Liver (tissue), 9 donors: ENCODE results near the gene BMP6. TPM values are rescaled to one million over a fixed set of nuclear protein-coding genes. Genes with fewer than 3 reads are reported as not detected.

ENCODE experiments used
- DNase-seq: peaks from one replicate; pipeline ENCODE4 v3.0.0-alpha.2; 2017; ENCODE audit warnings: low spot score
- H3K27ac ChIP-seq, 2 donors: one replicate each; pipeline ENCODE4 v1.7.0; 2013; ENCODE audit warnings: inconsistent platforms in 2 of 2, low read length in 2 of 2, control low read depth in 1 of 2, low read depth in 1 of 2, mild to moderate bottlenecking in 1 of 2
- H3K27me3 ChIP-seq, 4 donors: one replicate each; pipeline versions ENCODE4 v1.6.1 to v1.7.0; 2013; ENCODE audit warnings: low read length in 3 of 4, inconsistent platforms in 1 of 4, mild to moderate bottlenecking in 1 of 4, moderate library complexity in 1 of 4; ENCODE audit not compliant: control insufficient read depth in 4 of 4, insufficient read depth in 4 of 4
- H3K36me3 ChIP-seq, 4 donors: one replicate each; pipeline versions ENCODE4 v1.6.1 to v1.7.0; 2013; ENCODE audit warnings: low read length in 3 of 4, mild to moderate bottlenecking in 3 of 4, low read depth in 1 of 4, moderate library complexity in 1 of 4; ENCODE audit not compliant: control insufficient read depth in 4 of 4, insufficient read depth in 3 of 4
- H3K4me1 ChIP-seq, 4 donors: one replicate each; pipeline versions ENCODE4 v1.6.1 to v1.7.0; 2013; ENCODE audit warnings: low read length in 3 of 4, mild to moderate bottlenecking in 3 of 4, moderate library complexity in 1 of 4; ENCODE audit not compliant: control insufficient read depth in 4 of 4, insufficient read depth in 4 of 4
- H3K4me3 ChIP-seq, 3 donors: one replicate each; pipeline versions ENCODE4 v1.6.1 to v1.7.0; 2013; ENCODE audit warnings: low read length in 3 of 3, control low read depth in 1 of 3, low read depth in 1 of 3, mild to moderate bottlenecking in 1 of 3
- H3K9ac ChIP-seq, 2 donors: one replicate each; pipeline ENCODE4 v1.7.0; 2013; ENCODE audit warnings: low read length in 2 of 2, mild to moderate bottlenecking in 2 of 2, moderate library complexity in 2 of 2, control low read depth in 1 of 2, low read depth in 1 of 2
- H3K9me3 ChIP-seq, 4 donors: one replicate each; pipeline versions ENCODE4 v1.6.1 to v1.7.0; 2013; ENCODE audit warnings: low read length in 3 of 4; ENCODE audit not compliant: control insufficient read depth in 4 of 4
- EGR1 ChIP-seq, 2 donors: IDR thresholded peaks; 2 replicates each; pipeline ENCODE4 v1.6.1; 2016 to 2018; ENCODE audit warnings: antibody characterized with exemption in 2 of 2, low read depth in 2 of 2
- FOXA1 ChIP-seq: IDR thresholded peaks from 2 replicates; pipeline ENCODE4 v1.6.1; 2016; ENCODE audit warnings: antibody characterized with exemption
- FOXA2 ChIP-seq: IDR thresholded peaks from 2 replicates; pipeline ENCODE4 v1.6.1; 2016; ENCODE audit warnings: antibody characterized with exemption
- GABPA ChIP-seq, 2 donors: IDR thresholded peaks in 1 of 2; conservative IDR thresholded peaks in 1 of 2; 2 replicates each; pipeline ENCODE4 v1.6.1; 2016; ENCODE audit warnings: antibody characterized with exemption in 2 of 2, mild to moderate bottlenecking in 1 of 2, moderate library complexity in 1 of 2
- HNF4A ChIP-seq, 2 donors: conservative IDR thresholded peaks; 2 replicates each; pipeline ENCODE4 v1.6.1; 2016; ENCODE audit warnings: antibody characterized with exemption in 2 of 2, mild to moderate bottlenecking in 2 of 2
- HNF4G ChIP-seq: IDR thresholded peaks from 2 replicates; pipeline ENCODE4 v1.6.1; 2016; ENCODE audit warnings: antibody characterized with exemption
- JUND ChIP-seq, 2 donors: IDR thresholded peaks; 2 replicates each; pipeline ENCODE4 v1.6.1; 2016; ENCODE audit warnings: antibody characterized with exemption in 2 of 2
- NR2F2 ChIP-seq: IDR thresholded peaks from 2 replicates; pipeline ENCODE4 v1.6.1; 2016; ENCODE audit warnings: antibody characterized with exemption
- RAD21 ChIP-seq, 2 donors: IDR thresholded peaks; 2 replicates each; pipeline ENCODE4 v1.6.1; 2016; ENCODE audit warnings: antibody characterized with exemption in 2 of 2, mild to moderate bottlenecking in 2 of 2
- RXRA ChIP-seq, 2 donors: IDR thresholded peaks; 2 replicates each; pipeline ENCODE4 v1.6.1; 2017 to 2018; ENCODE audit warnings: antibody characterized with exemption in 2 of 2, mild to moderate bottlenecking in 1 of 2
- SP1 ChIP-seq: IDR thresholded peaks from 2 replicates; pipeline ENCODE4 v1.6.1; 2018; ENCODE audit warnings: antibody characterized with exemption, mild to moderate bottlenecking
- TAF1 ChIP-seq: conservative IDR thresholded peaks from 2 replicates; pipeline ENCODE4 v1.6.1; 2016; ENCODE audit warnings: antibody characterized with exemption, mild to moderate bottlenecking
- YY1 ChIP-seq: IDR thresholded peaks from 2 replicates; pipeline ENCODE4 v1.6.1; 2016; ENCODE audit warnings: antibody characterized with exemption, mild to moderate bottlenecking
- WGBS: extraction: QIAGEN DNeasy Blood & Tissue Kit; methylation state at CpG from one replicate; pipeline ENCODE4 v1.1.7; 2013; 5-methylcytosine and 5-hydroxymethylcytosine counted together
- polyA plus RNA-seq, 2 donors: library from polyadenylated mRNA; stranded (reverse) in 1 of 2; unstranded in 1 of 2; fragments of 200-250 nt in 1 of 2; fragments of >200 nt in 1 of 2; fragmentation: Nextera tagmentation in 1 of 2; extraction: Ambion mirVana in 1 of 2; gene quantifications; one replicate each; pipeline versions ENCODE4 v1.2.1 to v1.2.3, GENCODE V29; 2013 to 2015
- total RNA-seq, 2 donors: library from RNA; depleted of rRNA; stranded (reverse); fragments of >200 nt; gene quantifications; one replicate each; pipeline ENCODE4 v1.2.3, GENCODE V29; 2014
- TF ChIP-seq, protein P1 (sequence below): IDR thresholded peaks from 2 replicates; pipeline ENCODE4 v1.6.1; 2016; ENCODE audit warnings: antibody characterized with exemption
- TF ChIP-seq, protein P2 (sequence below): IDR thresholded peaks from 2 replicates; pipeline ENCODE4 v1.6.1; 2016; ENCODE audit warnings: antibody characterized with exemption
- TF ChIP-seq, protein P3 (sequence below): IDR thresholded peaks from 2 replicates; pipeline ENCODE4 v1.6.1; 2016; ENCODE audit warnings: antibody characterized with exemption, mild to moderate bottlenecking
- TF ChIP-seq, protein P4 (sequence below): IDR thresholded peaks from 2 replicates; pipeline ENCODE4 v1.6.1; 2016; ENCODE audit warnings: antibody characterized with exemption
- TF ChIP-seq, protein P5 (sequence below): fragments of 150-350 bp; IDR thresholded peaks from 2 replicates; pipeline ENCODE4 v1.5.1; 2017; ENCODE audit warnings: improper control_type of control experiment, low read depth, low read length; ENCODE audit not compliant: missing input control
- donor health status: healthy.
- donor health status: healthy.
- donor health status: healthy.
- donor health status: healthy.
- donor health status: healthy.

The BMP6 gene
- total and polyA plus RNA-seq, 4 donors: 0.57 to 5.9 (median 2.3) TPM

DNA sequence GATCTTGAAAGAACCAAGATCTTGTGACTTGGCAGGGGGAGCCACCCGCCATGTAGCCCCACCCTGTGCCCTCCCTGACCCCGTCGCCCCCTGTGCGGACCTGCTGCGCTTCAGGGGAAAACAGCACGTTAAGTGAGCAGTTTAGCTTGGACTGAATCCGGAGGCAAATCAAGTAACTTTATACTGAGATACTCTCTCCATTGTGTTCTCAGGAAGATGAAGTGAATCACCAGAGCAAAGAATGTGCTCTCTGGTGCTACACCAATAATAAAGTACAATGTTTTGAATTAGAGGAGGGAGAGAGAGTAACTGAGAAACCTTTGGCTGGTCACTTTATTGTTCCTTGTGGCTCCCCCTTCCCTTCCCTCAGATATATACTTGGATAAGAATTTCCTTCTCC is 101.2 kb downstream of the BMP6 start:
- H3K36me3 ChIP-seq: no peaks in the 10 kb centered on the region
- no peak overlapping the region for H3K4me3 ChIP-seq
- no peak overlapping the region for H3K9ac ChIP-seq
- H3K9me3 ChIP-seq: no peaks in the 10 kb centered on the region
- no peak for TF ChIP-seq YY1
- TF ChIP-seq RAD21 (IDR thresholded peaks at IDR 0.05): no peak
- no peak for TF ChIP-seq HNF4A (conservative IDR thresholded peaks at IDR 0.05)
- TF ChIP-seq, protein P1, sequence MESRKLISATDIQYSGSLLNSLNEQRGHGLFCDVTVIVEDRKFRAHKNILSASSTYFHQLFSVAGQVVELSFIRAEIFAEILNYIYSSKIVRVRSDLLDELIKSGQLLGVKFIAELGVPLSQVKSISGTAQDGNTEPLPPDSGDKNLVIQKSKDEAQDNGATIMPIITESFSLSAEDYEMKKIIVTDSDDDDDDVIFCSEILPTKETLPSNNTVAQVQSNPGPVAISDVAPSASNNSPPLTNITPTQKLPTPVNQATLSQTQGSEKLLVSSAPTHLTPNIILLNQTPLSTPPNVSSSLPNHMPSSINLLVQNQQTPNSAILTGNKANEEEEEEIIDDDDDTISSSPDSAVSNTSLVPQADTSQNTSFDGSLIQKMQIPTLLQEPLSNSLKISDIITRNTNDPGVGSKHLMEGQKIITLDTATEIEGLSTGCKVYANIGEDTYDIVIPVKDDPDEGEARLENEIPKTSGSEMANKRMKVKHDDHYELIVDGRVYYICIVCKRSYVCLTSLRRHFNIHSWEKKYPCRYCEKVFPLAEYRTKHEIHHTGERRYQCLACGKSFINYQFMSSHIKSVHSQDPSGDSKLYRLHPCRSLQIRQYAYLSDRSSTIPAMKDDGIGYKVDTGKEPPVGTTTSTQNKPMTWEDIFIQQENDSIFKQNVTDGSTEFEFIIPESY: no peak
- TF ChIP-seq, protein P2, sequence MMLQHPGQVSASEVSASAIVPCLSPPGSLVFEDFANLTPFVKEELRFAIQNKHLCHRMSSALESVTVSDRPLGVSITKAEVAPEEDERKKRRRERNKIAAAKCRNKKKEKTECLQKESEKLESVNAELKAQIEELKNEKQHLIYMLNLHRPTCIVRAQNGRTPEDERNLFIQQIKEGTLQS: no peak
- TF ChIP-seq EGR1 (IDR thresholded peaks at IDR 0.05; ENCODE audit: low read depth in 2 of 2): no peak
- TF ChIP-seq, protein P3, sequence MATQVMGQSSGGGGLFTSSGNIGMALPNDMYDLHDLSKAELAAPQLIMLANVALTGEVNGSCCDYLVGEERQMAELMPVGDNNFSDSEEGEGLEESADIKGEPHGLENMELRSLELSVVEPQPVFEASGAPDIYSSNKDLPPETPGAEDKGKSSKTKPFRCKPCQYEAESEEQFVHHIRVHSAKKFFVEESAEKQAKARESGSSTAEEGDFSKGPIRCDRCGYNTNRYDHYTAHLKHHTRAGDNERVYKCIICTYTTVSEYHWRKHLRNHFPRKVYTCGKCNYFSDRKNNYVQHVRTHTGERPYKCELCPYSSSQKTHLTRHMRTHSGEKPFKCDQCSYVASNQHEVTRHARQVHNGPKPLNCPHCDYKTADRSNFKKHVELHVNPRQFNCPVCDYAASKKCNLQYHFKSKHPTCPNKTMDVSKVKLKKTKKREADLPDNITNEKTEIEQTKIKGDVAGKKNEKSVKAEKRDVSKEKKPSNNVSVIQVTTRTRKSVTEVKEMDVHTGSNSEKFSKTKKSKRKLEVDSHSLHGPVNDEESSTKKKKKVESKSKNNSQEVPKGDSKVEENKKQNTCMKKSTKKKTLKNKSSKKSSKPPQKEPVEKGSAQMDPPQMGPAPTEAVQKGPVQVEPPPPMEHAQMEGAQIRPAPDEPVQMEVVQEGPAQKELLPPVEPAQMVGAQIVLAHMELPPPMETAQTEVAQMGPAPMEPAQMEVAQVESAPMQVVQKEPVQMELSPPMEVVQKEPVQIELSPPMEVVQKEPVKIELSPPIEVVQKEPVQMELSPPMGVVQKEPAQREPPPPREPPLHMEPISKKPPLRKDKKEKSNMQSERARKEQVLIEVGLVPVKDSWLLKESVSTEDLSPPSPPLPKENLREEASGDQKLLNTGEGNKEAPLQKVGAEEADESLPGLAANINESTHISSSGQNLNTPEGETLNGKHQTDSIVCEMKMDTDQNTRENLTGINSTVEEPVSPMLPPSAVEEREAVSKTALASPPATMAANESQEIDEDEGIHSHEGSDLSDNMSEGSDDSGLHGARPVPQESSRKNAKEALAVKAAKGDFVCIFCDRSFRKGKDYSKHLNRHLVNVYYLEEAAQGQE: no peak
- TF ChIP-seq JUND (IDR thresholded peaks at IDR 0.05): no peak
- TF ChIP-seq NR2F2: no peak
- no peak for TF ChIP-seq TAF1
- TF ChIP-seq, protein P4, sequence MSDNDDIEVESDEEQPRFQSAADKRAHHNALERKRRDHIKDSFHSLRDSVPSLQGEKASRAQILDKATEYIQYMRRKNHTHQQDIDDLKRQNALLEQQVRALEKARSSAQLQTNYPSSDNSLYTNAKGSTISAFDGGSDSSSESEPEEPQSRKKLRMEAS: no peak
- TF ChIP-seq GABPA (IDR thresholded peaks at IDR 0.05 in 1 of 2, conservative IDR thresholded peaks at IDR 0.05 in 1 of 2): no peak
- no peak for TF ChIP-seq HNF4G
- TF ChIP-seq FOXA1: no peak
- H3K27ac ChIP-seq: no peak overlapping the region
- WGBS: 69% methylated on average over 7 of the region's 7 CpGs
- H3K27me3 ChIP-seq: peaks cover 0 to 3% (median 0%) of the 10 kb centered on the region in 4 donors
- DNase-seq: no peak
- H3K4me1 ChIP-seq: no peaks in the 10 kb centered on the region

DNA sequence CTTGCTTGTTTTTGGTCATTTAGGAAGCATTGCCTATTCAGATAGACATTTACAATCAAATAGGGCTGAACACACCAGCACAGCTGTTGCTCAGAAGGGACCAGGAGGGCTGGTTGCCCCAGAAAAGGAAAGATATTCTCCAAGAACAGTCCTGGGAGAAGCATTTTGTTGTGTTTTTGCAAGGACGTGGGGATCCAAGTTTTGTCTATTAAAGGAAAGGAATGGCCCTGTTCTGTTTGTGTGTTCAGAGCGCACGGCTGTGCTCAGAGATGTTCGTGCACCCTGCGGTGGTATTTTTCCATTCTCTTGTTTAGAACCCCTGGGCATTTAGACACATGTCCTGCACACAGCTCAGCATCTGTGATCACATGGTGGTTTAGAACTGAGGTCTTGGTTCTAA is 102.2 kb downstream of the BMP6 start:
- H3K27ac ChIP-seq: no peak overlapping the region
- H3K4me3 ChIP-seq: no peak overlapping the region
- no peaks in the 10 kb centered on the region for H3K36me3 ChIP-seq
- 76% methylated on average over 5 of the region's 5 CpGs for WGBS
- no peak for DNase-seq
- H3K27me3 ChIP-seq: peaks cover 0 to 3% (median 0%) of the 10 kb centered on the region in 4 donors
- no peaks in the 10 kb centered on the region for H3K4me1 ChIP-seq
- H3K9me3 ChIP-seq: no peaks in the 10 kb centered on the region
- H3K9ac ChIP-seq: no peak overlapping the region
- TF ChIP-seq SP1: no peak
- no peak for TF ChIP-seq NR2F2
- TF ChIP-seq HNF4G: no peak
- no peak for TF ChIP-seq HNF4A (conservative IDR thresholded peaks at IDR 0.05)
- no peak for TF ChIP-seq YY1
- TF ChIP-seq, protein P2: no peak
- no peak for TF ChIP-seq EGR1 (IDR thresholded peaks at IDR 0.05; ENCODE audit: low read depth in 2 of 2)
- no peak for TF ChIP-seq TAF1
- no peak for TF ChIP-seq JUND (IDR thresholded peaks at IDR 0.05)
- no peak for TF ChIP-seq FOXA2
- TF ChIP-seq RXRA (IDR thresholded peaks at IDR 0.05): no peak
- TF ChIP-seq, protein P5, sequence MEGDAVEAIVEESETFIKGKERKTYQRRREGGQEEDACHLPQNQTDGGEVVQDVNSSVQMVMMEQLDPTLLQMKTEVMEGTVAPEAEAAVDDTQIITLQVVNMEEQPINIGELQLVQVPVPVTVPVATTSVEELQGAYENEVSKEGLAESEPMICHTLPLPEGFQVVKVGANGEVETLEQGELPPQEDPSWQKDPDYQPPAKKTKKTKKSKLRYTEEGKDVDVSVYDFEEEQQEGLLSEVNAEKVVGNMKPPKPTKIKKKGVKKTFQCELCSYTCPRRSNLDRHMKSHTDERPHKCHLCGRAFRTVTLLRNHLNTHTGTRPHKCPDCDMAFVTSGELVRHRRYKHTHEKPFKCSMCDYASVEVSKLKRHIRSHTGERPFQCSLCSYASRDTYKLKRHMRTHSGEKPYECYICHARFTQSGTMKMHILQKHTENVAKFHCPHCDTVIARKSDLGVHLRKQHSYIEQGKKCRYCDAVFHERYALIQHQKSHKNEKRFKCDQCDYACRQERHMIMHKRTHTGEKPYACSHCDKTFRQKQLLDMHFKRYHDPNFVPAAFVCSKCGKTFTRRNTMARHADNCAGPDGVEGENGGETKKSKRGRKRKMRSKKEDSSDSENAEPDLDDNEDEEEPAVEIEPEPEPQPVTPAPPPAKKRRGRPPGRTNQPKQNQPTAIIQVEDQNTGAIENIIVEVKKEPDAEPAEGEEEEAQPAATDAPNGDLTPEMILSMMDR: no peak
- TF ChIP-seq, protein P1: no peak
- no peak for TF ChIP-seq RAD21 (IDR thresholded peaks at IDR 0.05)
- TF ChIP-seq, protein P4: no peak
